Inflammatory macrophage treated with lipopolysaccharide for 4 hours (primary cell): ENCODE measurements around the gene CELA2A.
A peak's percentile ranks its signal among the peaks of the same experiment; 100 is the strongest.
"Not testable (repeated sequence)": the region's sequence is repeated elsewhere in the genome, so short reads cannot be mapped to it uniquely, and the experiment has no call there.

ENCODE experiments used
- DNase-seq: peaks from one replicate; pipeline ENCODE4 v3.0.0-alpha.2; 2020

CELA2A gene

GRCh38 chr1:15425521-15425920 lies 31.0 kb upstream of the CELA2A start:
- no peak for DNase-seq

GRCh38 chr1:15425958-15426357 lies 30.6 kb upstream of the CELA2A start:
- no peak for DNase-seq

DNA sequence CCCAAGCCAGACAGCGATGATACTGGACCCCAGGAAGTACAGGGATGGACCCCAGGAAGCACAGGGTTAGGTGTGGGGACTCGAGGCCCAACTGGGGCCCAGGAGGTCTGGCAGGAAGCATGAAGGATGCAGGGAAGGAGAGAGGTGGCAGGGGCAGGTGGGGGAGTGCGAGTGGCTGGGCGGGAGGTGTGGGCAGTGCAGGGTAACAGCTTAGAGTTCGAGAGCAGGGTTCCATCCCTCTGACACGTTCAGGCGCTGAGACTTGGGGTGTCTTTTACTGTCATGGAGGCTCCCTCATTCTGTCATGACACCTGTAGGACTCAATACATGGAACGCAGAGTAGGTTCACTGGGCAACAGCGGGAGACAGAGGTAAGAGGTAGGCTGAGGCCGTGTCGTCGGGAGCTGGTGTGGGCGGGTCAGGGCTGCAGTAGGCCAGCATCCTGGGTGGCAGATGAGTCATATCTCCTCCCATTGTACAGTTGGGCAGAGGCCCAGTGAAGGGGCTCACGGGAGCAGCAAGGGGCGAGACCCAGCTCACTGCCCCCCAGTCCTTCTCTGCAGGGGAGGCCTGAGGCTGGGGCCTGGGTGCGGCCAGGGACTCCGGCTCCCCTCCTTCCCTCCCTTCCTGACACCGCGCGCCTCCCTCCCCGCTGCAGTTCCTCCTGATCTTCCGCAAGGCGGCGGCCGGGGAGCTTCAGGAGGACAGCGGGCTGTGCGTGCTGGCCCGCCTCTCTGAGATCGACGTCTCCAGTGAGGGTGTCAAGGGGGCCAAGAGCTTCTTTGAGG lies 29.8 kb upstream of the CELA2A start:
- peak; percentile 29 for DNase-seq

- no peak for DNase-seq
These were observed 29.3 kb upstream of the CELA2A start for GRCh38 chr1:15427280-15427666.

GRCh38 chr1:15428252-15428651 lies 28.3 kb upstream of the CELA2A start:
- not testable (repeated sequence) for DNase-seq

DNA sequence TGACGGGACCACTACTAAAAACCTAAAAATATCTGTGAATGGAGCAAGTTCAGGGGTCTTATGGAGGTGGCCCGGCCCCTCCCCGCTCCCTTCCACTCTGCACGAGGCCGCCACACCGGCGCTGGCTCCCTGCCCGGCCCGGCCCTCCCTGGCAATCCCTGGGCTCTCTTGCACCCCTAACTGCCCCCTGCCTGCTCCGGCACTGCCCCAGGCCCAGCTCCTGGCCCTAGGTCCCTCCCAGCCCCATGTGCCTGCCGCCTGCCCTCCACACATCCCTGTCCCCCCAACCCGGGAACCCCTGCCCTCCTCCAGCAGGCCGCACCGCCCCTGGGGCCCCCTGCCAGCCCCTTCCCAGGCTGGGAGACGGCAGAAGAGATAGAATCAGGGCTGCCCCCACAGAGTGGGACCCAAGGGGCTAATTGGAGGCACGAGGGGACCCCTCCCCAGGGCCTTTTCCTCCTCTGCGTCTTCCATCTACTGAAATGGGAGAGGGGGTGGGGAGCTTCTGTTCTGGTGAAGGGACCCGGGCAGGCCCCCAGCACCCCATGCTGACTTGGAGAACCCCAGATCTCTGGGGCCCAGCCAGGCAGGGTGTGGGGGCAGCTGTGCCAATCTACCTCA lies 27.6 kb upstream of the CELA2A start:
- DNase-seq = no peak

DNA sequence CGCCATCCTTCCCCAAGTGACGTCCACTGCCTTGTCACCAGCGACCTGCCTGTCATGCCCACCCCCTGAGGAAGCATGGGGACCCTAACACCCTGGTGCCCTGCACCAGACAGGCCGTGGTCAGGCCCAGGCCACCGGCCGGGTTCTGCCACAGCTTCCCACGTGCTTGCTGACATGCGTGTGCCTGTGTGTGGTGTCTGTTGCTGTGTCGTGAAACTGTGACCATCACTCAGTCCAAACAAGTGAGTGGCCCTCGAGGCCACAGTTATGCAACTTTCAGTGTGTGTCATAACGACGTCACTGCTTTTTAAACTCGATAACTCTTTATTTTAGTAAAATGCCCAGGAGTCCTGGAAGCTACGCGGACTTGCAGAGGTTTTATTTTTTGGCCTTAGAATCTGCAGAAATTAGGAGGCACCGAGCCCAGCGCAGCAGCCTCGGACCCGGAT lies 26.8 kb upstream of the CELA2A start:
- DNase-seq = peak; percentile 90

- peak; percentile 70 for DNase-seq
These were observed 25.6 kb upstream of the CELA2A start for GRCh38 chr1:15430787-15431570.

DNA sequence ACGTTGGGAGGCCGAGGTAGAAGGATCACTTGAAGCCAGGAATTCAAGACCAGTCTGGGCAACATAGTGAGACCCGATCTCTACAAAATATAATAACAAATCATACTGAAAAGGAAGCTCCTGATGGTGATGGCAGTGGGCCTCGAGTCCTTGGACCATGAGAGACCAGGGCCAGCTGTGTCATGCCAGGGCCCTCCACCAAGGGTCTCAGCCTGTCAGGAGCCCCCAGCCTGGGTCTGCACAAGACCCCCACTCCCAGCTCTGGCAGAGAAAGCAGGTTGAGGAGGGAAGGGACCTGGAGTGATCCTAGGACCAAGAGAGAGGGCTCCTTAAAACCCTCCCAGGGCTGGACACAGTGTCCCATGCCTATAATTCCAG lies 25.0 kb upstream of the CELA2A start:
- DNase-seq = no peak

DNA sequence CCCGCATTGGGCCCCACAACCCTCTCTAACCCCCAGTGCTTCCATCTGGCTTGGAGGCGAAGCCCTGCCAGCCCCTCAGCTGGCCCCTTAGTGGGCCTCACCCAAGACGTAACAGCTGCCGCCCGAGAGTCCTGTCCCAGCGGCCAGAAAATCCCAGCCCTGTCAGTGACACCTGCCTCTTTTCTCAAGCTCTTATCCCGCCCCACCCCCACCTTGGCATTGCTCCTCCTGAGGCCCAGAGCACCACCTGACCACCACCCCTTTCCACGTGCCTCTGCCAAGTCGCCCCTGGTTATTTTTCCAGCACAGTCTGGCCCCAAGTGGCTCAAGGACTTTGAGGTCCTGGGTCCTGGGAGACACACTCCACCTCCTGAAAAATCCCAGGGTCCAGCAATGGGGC lies 24.2 kb upstream of the CELA2A start:
- no peak for DNase-seq

DNA sequence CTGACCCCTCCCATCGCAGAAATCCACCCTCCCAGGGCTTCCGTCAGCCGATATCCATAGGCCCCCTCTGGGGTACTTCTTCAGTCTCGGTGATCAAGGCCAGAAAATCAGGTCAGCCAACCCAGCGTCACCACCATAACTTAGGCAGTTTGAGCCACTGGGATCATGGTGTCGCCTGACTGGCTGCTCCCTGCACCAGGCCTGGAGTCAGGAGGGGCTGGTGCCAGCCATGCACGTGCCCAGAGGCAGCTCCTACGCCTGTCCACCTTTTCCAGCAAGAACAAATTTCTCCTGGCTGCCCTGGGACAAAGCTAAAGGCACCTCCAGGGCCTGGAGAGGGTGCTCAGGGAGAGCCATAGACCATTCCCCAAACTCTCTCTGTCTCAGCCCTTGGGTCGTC lies 23.1 kb upstream of the CELA2A start:
- no peak for DNase-seq

- DNase-seq = peak; percentile 91
These were observed 21.8 kb upstream of the CELA2A start for GRCh38 chr1:15434739-15435138.

DNA sequence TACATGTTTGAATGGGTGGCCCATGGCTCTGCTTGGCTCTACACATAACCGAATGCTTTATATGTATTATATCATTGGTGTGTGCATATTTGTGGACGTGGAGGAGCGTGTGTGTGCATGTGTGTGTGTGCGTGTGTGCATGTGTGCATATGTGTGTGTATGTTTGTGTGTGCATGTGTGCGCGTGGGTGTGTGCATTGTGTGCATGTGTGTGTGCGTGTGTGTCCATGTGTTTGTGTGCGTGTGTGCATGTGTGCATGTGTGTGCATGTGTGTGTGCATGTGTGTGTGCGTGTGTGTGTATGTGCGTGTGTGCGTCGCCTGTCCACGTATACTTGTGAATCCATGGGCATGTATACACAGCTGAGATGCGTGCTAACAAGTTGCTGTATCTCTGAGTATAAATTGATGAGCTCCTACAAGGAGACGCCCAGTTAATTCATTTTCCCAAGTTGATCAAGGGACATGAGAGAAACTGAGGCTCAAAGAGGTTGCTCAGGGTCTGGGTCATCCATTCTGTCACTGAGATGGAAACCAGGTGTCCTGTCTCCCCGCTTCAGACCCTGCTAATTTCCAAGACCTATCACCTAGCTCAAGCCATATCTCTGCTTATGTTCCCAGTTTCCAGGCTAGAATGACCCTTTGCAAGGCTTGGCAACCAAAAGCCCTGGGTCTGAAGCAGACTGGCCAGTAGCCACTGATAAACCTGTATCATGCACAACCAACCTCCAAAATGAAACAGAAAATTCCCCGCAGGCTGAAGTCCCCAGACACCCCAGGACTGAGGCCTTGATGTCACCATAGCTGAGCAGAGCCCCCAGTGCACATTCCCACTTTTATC lies 21.1 kb upstream of the CELA2A start:
- no peak for DNase-seq

GRCh38 chr1:15436881-15437442 lies 19.6 kb upstream of the CELA2A start:
- no peak for DNase-seq

GRCh38 chr1:15439325-15439724 lies 17.2 kb upstream of the CELA2A start:
- no peak for DNase-seq

- DNase-seq = no peak
These were observed 16.2 kb upstream of the CELA2A start for GRCh38 chr1:15440357-15440756.

DNA sequence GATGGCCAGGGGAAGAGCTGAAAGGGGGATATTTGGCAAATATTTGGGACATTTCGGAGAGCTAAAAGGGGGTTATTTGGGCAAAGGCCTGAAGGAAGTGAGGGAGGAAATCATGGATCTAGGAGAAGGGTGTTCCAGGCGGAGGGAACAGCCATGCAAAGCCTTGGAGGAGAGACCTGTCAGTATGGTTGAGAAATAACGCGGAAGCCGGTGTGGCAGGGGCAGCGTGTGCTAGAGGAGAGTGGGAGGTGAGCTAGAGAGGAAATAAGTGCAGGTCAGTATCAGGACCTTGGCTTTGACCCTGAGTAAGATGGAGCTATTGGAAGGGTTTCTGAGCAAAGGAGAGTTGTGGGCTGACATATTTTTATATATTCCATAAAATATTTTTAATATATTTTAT lies 15.3 kb upstream of the CELA2A start:
- no peak for DNase-seq

GRCh38 chr1:15442119-15442518 lies 14.4 kb upstream of the CELA2A start:
- DNase-seq = no peak

DNA sequence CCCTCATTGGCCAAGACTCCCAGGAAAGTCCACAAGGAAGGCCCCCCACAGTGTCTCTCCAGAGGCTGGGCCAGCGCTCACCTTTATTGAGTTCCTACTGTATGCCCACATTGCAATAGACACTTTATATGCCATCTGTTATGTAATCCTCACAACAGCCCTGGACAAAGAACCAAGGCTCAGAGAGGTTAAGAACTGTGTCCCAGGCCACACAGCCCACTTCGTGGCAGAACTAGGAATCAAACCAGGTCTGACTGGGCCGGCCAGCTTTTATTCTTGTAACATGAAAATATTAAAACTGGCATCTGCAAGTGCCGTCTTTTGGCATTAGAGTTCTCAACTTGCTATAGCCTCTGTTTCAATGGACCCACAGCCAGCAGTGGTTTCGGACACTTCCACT lies 13.8 kb upstream of the CELA2A start:
- DNase-seq = no peak

GRCh38 chr1:15443281-15443680 lies 13.3 kb upstream of the CELA2A start:
- DNase-seq = no peak

DNA sequence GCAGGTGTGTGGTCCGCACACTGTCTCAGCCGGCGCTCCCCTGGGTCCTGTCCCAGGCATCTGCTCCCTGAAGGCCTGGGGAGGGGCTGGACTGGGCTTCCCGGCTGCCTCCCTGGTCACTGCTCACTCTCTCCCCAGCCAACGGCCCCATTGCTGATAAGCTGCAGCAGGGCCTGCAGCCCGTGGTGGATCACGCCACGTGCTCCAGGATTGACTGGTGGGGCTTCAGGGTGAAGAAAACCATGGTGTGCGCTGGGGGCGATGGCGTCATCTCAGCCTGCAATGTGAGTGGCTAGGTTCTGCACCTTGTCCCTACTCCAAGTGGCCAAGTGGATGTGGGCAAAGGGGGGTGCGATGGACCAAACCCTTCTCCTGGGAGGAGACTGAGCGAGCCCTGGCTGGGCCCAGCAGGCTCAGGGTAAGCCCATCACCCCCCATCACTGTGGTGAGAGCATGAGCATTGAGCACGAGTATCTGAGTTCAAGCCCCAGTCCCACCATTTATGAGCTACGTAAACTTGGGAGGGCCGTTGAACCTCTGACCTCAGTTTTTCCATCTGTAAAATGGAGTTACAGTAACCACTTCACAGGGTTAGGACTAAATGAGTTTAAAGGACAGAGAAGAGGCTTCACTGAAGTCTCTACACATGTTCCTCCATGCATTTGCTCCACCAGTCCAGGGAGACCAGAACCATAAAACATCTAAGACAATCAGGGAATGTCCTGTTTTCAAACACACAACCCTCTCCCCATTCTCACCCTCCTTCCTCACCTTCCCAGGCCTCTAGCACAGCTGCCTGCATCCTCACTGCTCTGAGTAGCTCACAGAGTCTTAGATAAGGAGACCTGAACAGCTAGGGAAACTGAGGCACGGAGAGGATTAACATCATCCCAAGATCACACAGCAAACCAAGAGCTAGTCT lies 11.8 kb upstream of the CELA2A start:
- DNase-seq = no peak
